T-cell (primary cell): ENCODE results near the gene RNFT1. TPM values are rescaled to one million over a fixed set of nuclear protein-coding genes. Genes with fewer than 3 reads are reported as not detected.
A peak's percentile ranks its signal among the peaks of the same experiment; 100 is the strongest.
"Not testable (repeated sequence)": the region's sequence is repeated elsewhere in the genome, so short reads cannot be mapped to it uniquely, and the experiment has no call there.

Source experiments
- ATAC-seq, 4 experiments: fragments of 200-7000 bp in 3 of 4; fragments of 150-1000 bp in 1 of 4; cut with Tn5 transposase; replicated peaks in 1 of 4; 1 replicate in 3 of 4; 2 replicates in 1 of 4; pipeline ENCODE4 v1.10.0; 2021; ENCODE audit warnings: moderate library complexity in 3 of 4, mild to moderate bottlenecking in 2 of 4, moderate number of reproducible peaks in 1 of 4
- CTCF ChIA-PET, 2 donors: fragments of 300-600 bp; sonication (Branson Sonifier 250); formaldehyde crosslinking; loops; one replicate each; lab custom pipeline; 2022; ENCODE audit warnings: antibody characterized with exemption in 2 of 2; lab: Charles Lee
- POLR2A ChIA-PET, 2 donors: fragments of 300-600 bp; sonication (Branson Sonifier 250); formaldehyde crosslinking; loops; one replicate each; lab custom pipeline; 2022; ENCODE audit warnings: antibody characterized with exemption in 2 of 2; lab: Charles Lee
- DNase-seq, 35 experiments: peaks; one replicate each; pipeline versions ENCODE4 v3.0.0 to v3.0.0-alpha.2; 2013 to 2023
- H3K27ac ChIP-seq: one replicate; pipeline ENCODE4 v1.5.1; 2013; ENCODE audit warnings: low read length
- H3K27me3 ChIP-seq, 2 experiments: replicated peaks in 1 of 2; 1 replicate in 1 of 2; 2 replicates in 1 of 2; pipeline versions ENCODE4 v1.6.1 to v1.7.0; 2013; ENCODE audit warnings: low read length in 1 of 2, mixed read lengths in 1 of 2; ENCODE audit not compliant: control insufficient read depth in 2 of 2, insufficient read depth in 2 of 2; ENCODE audit errors: extremely low read depth in 1 of 2
- H3K36me3 ChIP-seq, 2 donors: 1 replicate in 1 of 2; 2 replicates in 1 of 2; pipeline versions ENCODE4 v1.6.1 to v1.7.0; 2013; ENCODE audit warnings: low read length in 1 of 2; ENCODE audit not compliant: control insufficient read depth in 2 of 2, insufficient read depth in 1 of 2; ENCODE audit errors: extremely low read depth in 1 of 2
- H3K4me1 ChIP-seq, 2 experiments: 1 replicate in 1 of 2; 2 replicates in 1 of 2; pipeline versions ENCODE4 v1.6.1 to v1.7.0; 2013; ENCODE audit warnings: low read length in 2 of 2, mixed read lengths in 1 of 2; ENCODE audit not compliant: insufficient read depth in 2 of 2, control insufficient read depth in 1 of 2; ENCODE audit errors: extremely low read depth in 1 of 2
- H3K4me3 ChIP-seq, 2 donors: 1 replicate in 1 of 2; 2 replicates in 1 of 2; pipeline versions ENCODE4 v1.5.1 to v1.7.0; 2013; ENCODE audit warnings: mild to moderate bottlenecking in 2 of 2, low read length in 1 of 2, moderate library complexity in 1 of 2; ENCODE audit not compliant: control insufficient read depth in 1 of 2; ENCODE audit errors: extremely low read depth in 1 of 2
- H3K9me3 ChIP-seq: 2 replicates; pipeline ENCODE4 v1.7.0; 2013
- H3K27ac Mint-ChIP-seq, 2 donors: one replicate each; pipeline ENCODE4 v1.8.0; 2020 to 2021; ENCODE audit warnings: mild to moderate bottlenecking in 2 of 2, mixed read lengths in 2 of 2
- H3K27me3 Mint-ChIP-seq, 2 donors: one replicate each; pipeline ENCODE4 v1.8.0; 2021 to 2022; ENCODE audit warnings: mixed read lengths in 2 of 2
- H3K36me3 Mint-ChIP-seq: one replicate; pipeline ENCODE4 v1.8.0; 2021; ENCODE audit warnings: mixed read lengths
- H3K4me1 Mint-ChIP-seq, 3 donors: one replicate each; pipeline ENCODE4 v1.8.0; 2020 to 2022; ENCODE audit warnings: mixed read lengths in 3 of 3, mild to moderate bottlenecking in 1 of 3
- H3K4me3 Mint-ChIP-seq, 3 donors: one replicate each; pipeline ENCODE4 v1.8.0; 2020 to 2022; ENCODE audit warnings: mild to moderate bottlenecking in 3 of 3, mixed read lengths in 3 of 3, moderate library complexity in 3 of 3
- H3K9me3 Mint-ChIP-seq, 3 donors: one replicate each; pipeline ENCODE4 v1.8.0; 2020 to 2022; ENCODE audit warnings: mixed read lengths in 3 of 3
- WGBS: methylation state at CpG from one replicate; pipeline ENCODE4 v1.1.5; 2013; ENCODE audit warnings: missing lambda C conversion rate; ENCODE audit not compliant: insufficient coverage; 5-methylcytosine and 5-hydroxymethylcytosine counted together
- total RNA-seq, 35 experiments: library from RNA in 6 of 35; stranded (reverse) in 6 of 35; fragments of 120-200 nt in 1 of 35; gene quantifications; one replicate each; pipeline versions ENCODE4 v1.2.1 to v1.2.4 and lab custom pipeline; 2013 to 2026

RNFT1 gene
- total RNA-seq, 5 donors from 2014 or later (not counting 1 experiment from before 2014, with no cell fraction given), result 26.2 to 35.8 (median 32.3) TPM

- WGBS, result 94% methylated on average over 4 of the region's 6 CpGs
- Histone ChIP-seq H3K4me1 (peaks cover 9 to 12% of the 10 kb centered on the region in 2 experiments), H3K27me3 (no peaks in the 10 kb centered on the region), H3K9me3 (no peaks in the 10 kb centered on the region), H3K36me3 (peaks cover 0 to 9% of the 10 kb centered on the region in 2 donors), H3K27ac (no peak overlapping the region), H3K4me3 (no peak overlapping the region)
- H3K9me3 Mint-ChIP-seq, result no peaks in the 10 kb centered on the region
- peaks cover 8% of the 10 kb centered on the region for H3K36me3 Mint-ChIP-seq
- peaks cover 31 to 37% (median 32%) of the 10 kb centered on the region in 3 donors for H3K4me1 Mint-ChIP-seq
- DNase-seq (no peak), ATAC-seq (no peak)
- H3K27me3 Mint-ChIP-seq, result no peaks in the 10 kb centered on the region
- ChIA-PET CTCF (no interaction called here), POLR2A (interaction anchor here in 1 of 2 donors (0.7 to 0.8 kb wide), 2 partner anchors 26 to 74 kb away, joined by 3 read pairs; no protein-coding TSS in a partner anchor)
- no peak overlapping the region for H3K27ac Mint-ChIP-seq
- H3K4me3 Mint-ChIP-seq, result peak overlapping the region; percentile 89 to 95 (median 92)
Measured at GRCh38 chr17:59962739-59963318, 1.7 kb downstream of the RNFT1 start.

GRCh38 chr17:59959574-59959973 is 5.0 kb downstream of the RNFT1 start:
- ChIA-PET POLR2A (interaction anchor here in 1 of 2 donors (0.8 kb wide), 1 partner anchor 80 kb away, joined by 3 read pairs; no protein-coding TSS in a partner anchor), CTCF (interaction anchor here (0.6 kb wide), 2 partner anchors 99 to 271 kb away, joined by 4 read pairs; no protein-coding TSS in a partner anchor)
- not testable (repeated sequence) for ATAC-seq, H3K4me3 Mint-ChIP-seq, H3K4me3 ChIP-seq, H3K27me3 ChIP-seq, DNase-seq, H3K9me3 Mint-ChIP-seq, H3K9me3 ChIP-seq, H3K27ac Mint-ChIP-seq, H3K27ac ChIP-seq, H3K4me1 ChIP-seq, H3K27me3 Mint-ChIP-seq
- H3K36me3 Mint-ChIP-seq, result peaks cover 23% of the 10 kb centered on the region
- H3K36me3 ChIP-seq, result peaks cover 0 to 25% of the 10 kb centered on the region in 2 donors
- WGBS, result 98% methylated on average over 5 of the region's 8 CpGs
- peaks cover 28 to 31% (median 31%) of the 10 kb centered on the region in 3 donors for H3K4me1 Mint-ChIP-seq

- Histone ChIP-seq H3K4me3 (no peak overlapping the region), H3K9me3 (no peaks in the 10 kb centered on the region), H3K27ac (no peak overlapping the region), H3K4me1 (no peaks in the 10 kb centered on the region), H3K36me3 (peaks cover 0 to 28% of the 10 kb centered on the region in 2 donors), H3K27me3 (no peaks in the 10 kb centered on the region)
- H3K4me1 Mint-ChIP-seq, result peaks cover 10 to 16% (median 13%) of the 10 kb centered on the region in 3 donors
- no peak for DNase-seq
- ChIA-PET CTCF (no interaction called here), POLR2A (no interaction called here)
- no peak overlapping the region for H3K4me3 Mint-ChIP-seq
- peaks cover 30% of the 10 kb centered on the region for H3K36me3 Mint-ChIP-seq
- ATAC-seq, result no peak
- H3K27me3 Mint-ChIP-seq, result no peaks in the 10 kb centered on the region
- no CpG with 5 or more reads among the region's 3 CpGs for WGBS
- no peaks in the 10 kb centered on the region for H3K9me3 Mint-ChIP-seq
- peak overlapping the region in 1 of 2 donors; percentile 6 for H3K27ac Mint-ChIP-seq
Measured at GRCh38 chr17:59954856-59955255, 9.7 kb downstream of the RNFT1 start.

- H3K36me3 Mint-ChIP-seq, result peaks cover 24% of the 10 kb centered on the region
- H3K27ac Mint-ChIP-seq, result no peak overlapping the region
- Histone ChIP-seq H3K4me3 (no peak overlapping the region), H3K9me3 (no peaks in the 10 kb centered on the region), H3K4me1 (no peaks in the 10 kb centered on the region), H3K27ac (no peak overlapping the region), H3K36me3 (peaks cover 2 to 24% of the 10 kb centered on the region in 2 donors), H3K27me3 (no peaks in the 10 kb centered on the region)
- no peak for DNase-seq
- H3K4me1 Mint-ChIP-seq, result peaks cover 0 to 9% (median 6%) of the 10 kb centered on the region in 3 donors
- H3K4me3 Mint-ChIP-seq, result no peak overlapping the region
- ChIA-PET POLR2A (interaction anchor here in 1 of 2 donors (0.6 kb wide), 1 partner anchor 62 kb away, joined by 4 read pairs; no protein-coding TSS in a partner anchor), CTCF (no interaction called here)
- no peak for ATAC-seq
- no CpG with 5 or more reads among the region's 3 CpGs for WGBS
- H3K27me3 Mint-ChIP-seq, result no peaks in the 10 kb centered on the region
- H3K9me3 Mint-ChIP-seq, result no peaks in the 10 kb centered on the region
Measured at GRCh38 chr17:59950049-59950448, 14.5 kb downstream of the RNFT1 start.

- H3K27ac ChIP-seq, ATAC-seq, H3K4me1 ChIP-seq, POLR2A ChIA-PET, H3K27me3 Mint-ChIP-seq, H3K9me3 ChIP-seq, H3K9me3 Mint-ChIP-seq, H3K27me3 ChIP-seq, H3K4me3 Mint-ChIP-seq, H3K4me1 Mint-ChIP-seq, DNase-seq, CTCF ChIA-PET, H3K4me3 ChIP-seq: not testable (repeated sequence)
- Mint-ChIP-seq H3K27ac (peak overlapping the region; percentile 16 to 50), H3K36me3 (peaks cover 27% of the 10 kb centered on the region)
- WGBS, result no CpG with 5 or more reads among the region's 4 CpGs
- H3K36me3 ChIP-seq, result peaks cover 2 to 37% of the 10 kb centered on the region in 2 donors
Measured at GRCh38 chr17:59947310-59947709, 17.2 kb downstream of the RNFT1 start.

GRCh38 chr17:59946433-59946832 is 18.1 kb downstream of the RNFT1 start:
- H3K4me3 ChIP-seq, H3K27me3 ChIP-seq, H3K27me3 Mint-ChIP-seq, ATAC-seq, CTCF ChIA-PET, H3K4me1 Mint-ChIP-seq, H3K4me3 Mint-ChIP-seq, H3K4me1 ChIP-seq, POLR2A ChIA-PET, H3K9me3 Mint-ChIP-seq, DNase-seq, H3K27ac ChIP-seq, H3K9me3 ChIP-seq: not testable (repeated sequence)
- no CpG with 5 or more reads among the region's 7 CpGs for WGBS
- H3K36me3 Mint-ChIP-seq, result peaks cover 30% of the 10 kb centered on the region
- peaks cover 2 to 35% of the 10 kb centered on the region in 2 donors for H3K36me3 ChIP-seq
- H3K27ac Mint-ChIP-seq, result peak overlapping the region in 1 of 2 donors; percentile 1
